OCI-LY7 (cell line): ENCODE data around the gene CUEDC1.

ENCODE experiments used
- CTCF ChIP-seq: fragments of 200-600 bp; sonication (generic); conservative IDR thresholded peaks from 2 replicates; pipeline ENCODE4 v1.5.1; 2014; ENCODE audit warnings: mild to moderate bottlenecking, antibody characterized with exemption, low read length, moderate library complexity, mixed read lengths
- EZH2phosphoT487 ChIP-seq: fragments of 200-600 bp; sonication (generic); IDR thresholded peaks from 2 replicates; pipeline ENCODE4 v1.6.1; 2018; ENCODE audit warnings: low read depth, borderline replicate concordance, mild to moderate bottlenecking, mixed run types, antibody characterized with exemption, low read length, moderate library complexity, mixed read lengths

DNA sequence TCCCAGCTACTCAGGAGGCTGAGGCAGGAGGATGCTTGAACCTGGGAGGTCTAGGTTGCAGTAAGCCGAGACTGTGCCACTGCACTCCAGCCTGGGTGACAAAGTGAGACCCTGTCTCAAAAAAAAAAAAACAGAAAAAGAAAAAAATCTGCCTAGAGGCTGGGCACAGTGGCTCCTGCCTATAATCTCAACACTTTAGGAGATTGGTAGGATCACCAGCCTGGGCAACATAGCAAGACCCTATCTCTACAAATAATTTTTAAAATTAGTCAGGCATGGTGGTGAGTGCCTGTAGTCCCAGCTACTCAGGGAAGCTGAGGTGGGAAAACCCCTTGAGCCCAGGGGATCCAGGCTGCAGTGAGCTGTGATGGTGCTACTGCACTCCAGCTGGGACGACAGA, 17.7 kb downstream of the CUEDC1 start:
- TF ChIP-seq CTCF, result no peak
- no peak for TF ChIP-seq EZH2phosphoT487
